Keratinocyte (primary cell): ENCODE measurements around the gene ARHGDIA.

Experiments
- CTCF ChIP-seq, 3 experiments: IDR thresholded peaks in 1 of 3; conservative IDR thresholded peaks in 1 of 3; optimal IDR thresholded peaks in 1 of 3; 2 replicates in 2 of 3; 3 replicates in 1 of 3; pipeline versions ENCODE3 to v1.5.1; 2011; ENCODE audit warnings: low read length in 3 of 3, mild to moderate bottlenecking in 3 of 3, moderate library complexity in 2 of 3, control low read depth in 1 of 3, inconsistent platforms in 1 of 3; ENCODE audit not compliant: insufficient read depth in 2 of 3; ENCODE audit errors: extremely low read depth in 1 of 3
- EZH2 ChIP-seq: IDR thresholded peaks from one replicate; pipeline ENCODE4 v1.6.1; 2012; ENCODE audit warnings: inconsistent platforms, mild to moderate bottlenecking, low read length, moderate library complexity

GRCh38 chr17:81889602-81890001 is 18.5 kb upstream of the ARHGDIA start:
- TF ChIP-seq EZH2 (no peak), CTCF (optimal IDR thresholded peaks at IDR 0.05 in 1 of 3, IDR thresholded peaks at IDR 0.05 in 1 of 3, conservative IDR thresholded peaks at IDR 0.05 in 1 of 3; ENCODE audit: extremely low read depth in 1 of 3, insufficient read depth in 2 of 3, low read length in 3 of 3) (no peak)
